ENCODE measurements around the gene SLBP.

Gene SLBP

GRCh38 chr4:1644891-1645657 lies 67.0 kb downstream of the SLBP start:
- no peaks in the 10 kb centered on the region for H3K4me1 ChIP-seq (ENCODE audit: control insufficient read depth in 1 of 2, insufficient read depth in 1 of 2, low read depth in 1 of 2, low read length in 1 of 2)
- H3K27me3 ChIP-seq: no peaks in the 10 kb centered on the region
- no peak overlapping the region for H3K4me3 ChIP-seq (ENCODE audit: low read depth in 1 of 2, low read length in 1 of 2)
- no peaks in the 10 kb centered on the region for H3K9me3 ChIP-seq
- no peaks in the 10 kb centered on the region for H3K36me3 ChIP-seq
- TF ChIP-seq CTCF (IDR thresholded peaks at IDR 0.05): no peak
- H3K27ac ChIP-seq: no peak overlapping the region

- Histone ChIP-seq H3K27ac (no peak overlapping the region), H3K27me3 (no peaks in the 10 kb centered on the region), H3K36me3 (no peaks in the 10 kb centered on the region), H3K9me3 (no peaks in the 10 kb centered on the region), H3K4me3 (ENCODE audit: low read depth in 1 of 2, low read length in 1 of 2) (no peak overlapping the region), H3K4me1 (ENCODE audit: control insufficient read depth in 1 of 2, insufficient read depth in 1 of 2, low read depth in 1 of 2, low read length in 1 of 2) (no peaks in the 10 kb centered on the region)
- no peak for TF ChIP-seq CTCF (IDR thresholded peaks at IDR 0.05)
Observed at GRCh38 chr4:1643971-1644735, 68.0 kb downstream of the SLBP start.

Data from neutrophil (primary cell).